Astrocyte of the hippocampus (primary cell): ENCODE measurements around the gene HTRA2.

Experiments used
- DNase-seq: peaks from one replicate; pipeline ENCODE4 v3.0.0; 2011; ENCODE audit warnings: low read depth, low spot score

The HTRA2 gene

GRCh38 chr2:74500578-74500946 lies 29.2 kb upstream of the HTRA2 start:
- DNase-seq: no peak

- peak; percentile 13 for DNase-seq
Measured at GRCh38 chr2:74501335-74502071, 28.2 kb upstream of the HTRA2 start.

- peak; percentile 8 for DNase-seq
Measured at GRCh38 chr2:74502147-74502719, 27.5 kb upstream of the HTRA2 start.

GRCh38 chr2:74502720-74503505 lies 26.8 kb upstream of the HTRA2 start:
- DNase-seq: peak; percentile 88

- DNase-seq: peak; percentile 45
Measured at GRCh38 chr2:74503506-74504475, 25.9 kb upstream of the HTRA2 start.

GRCh38 chr2:74504591-74504990 lies 25.1 kb upstream of the HTRA2 start:
- no peak for DNase-seq

GRCh38 chr2:74505448-74506246 lies 24.1 kb upstream of the HTRA2 start:
- DNase-seq: no peak

- peak; percentile 99 for DNase-seq
Measured at GRCh38 chr2:74507145-74507925, 22.4 kb upstream of the HTRA2 start, which contains the start of gene PCGF1. PCGF1 (minus strand) TSS chr2:74507695; CDS start chr2:74507668, 27 bp downstream.

- DNase-seq: peak; percentile 47
Measured at GRCh38 chr2:74507926-74508520, 21.7 kb upstream of the HTRA2 start.

GRCh38 chr2:74510272-74510671 lies 19.5 kb upstream of the HTRA2 start:
- DNase-seq: no peak

- DNase-seq: no peak
Measured at GRCh38 chr2:74511104-74511989, 18.4 kb upstream of the HTRA2 start.

- DNase-seq: no peak
Measured at GRCh38 chr2:74512744-74513604, 16.8 kb upstream of the HTRA2 start.

GRCh38 chr2:74513605-74514367 lies 15.9 kb upstream of the HTRA2 start:
- DNase-seq: peak; percentile 45

- no peak for DNase-seq
Measured at GRCh38 chr2:74514368-74515270, 15.1 kb upstream of the HTRA2 start, which contains the start of gene TLX2. TLX2 (plus strand) TSS chr2:74514450; CDS start chr2:74514807, 357 bp downstream.

- no peak for DNase-seq
Measured at GRCh38 chr2:74515271-74515980, 14.3 kb upstream of the HTRA2 start.
